ENCODE data around the gene TTC1.

Gene TTC1

DNA sequence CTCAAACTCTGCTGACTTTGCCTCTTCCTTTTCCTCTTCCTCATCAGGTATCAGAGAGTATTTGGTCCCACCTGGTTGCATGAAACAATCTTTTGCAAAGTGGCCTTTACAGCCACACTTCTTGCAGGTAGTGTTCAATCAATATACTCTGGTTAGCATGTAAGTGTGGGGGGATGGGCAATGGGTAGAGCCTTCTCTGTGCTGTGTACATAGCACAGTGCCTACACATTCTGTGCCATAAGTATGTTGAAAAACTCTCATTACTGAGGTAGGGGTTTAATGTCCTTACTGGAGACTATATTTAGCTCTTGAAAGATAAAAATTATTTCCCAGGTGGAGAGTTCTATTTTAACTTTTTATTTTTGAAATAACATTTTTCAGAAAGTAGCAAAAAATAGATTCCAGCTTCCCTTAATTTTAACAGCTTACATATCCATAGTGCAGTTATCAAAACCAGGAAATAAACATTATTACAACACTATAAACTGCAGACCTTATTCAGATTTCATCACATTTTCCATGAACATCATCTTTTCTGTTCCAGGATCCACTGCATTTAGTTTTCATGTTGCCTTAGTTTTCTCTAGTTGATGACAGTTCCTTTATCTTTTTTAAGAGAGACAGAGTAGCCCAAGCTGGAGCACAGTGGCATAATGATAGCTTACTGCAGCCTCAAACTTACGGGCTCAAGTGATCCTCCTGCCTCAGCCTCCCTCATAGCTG is 15.1 kb downstream of the TTC1 start:
- ChIA-PET CTCF (interaction anchor here (1.2 to 12.9 kb wide), 6 partner anchors 13 to 579 kb away, joined by 3 to 390 read pairs (median 4); partner anchors contain the start of genes C1QTNF2 and FAM200C), POLR2A (no interaction called here)
- H3K4me3 ChIP-seq (ENCODE audit: low read depth, low read length), result no peak overlapping the region
- TF ChIP-seq, protein P1, sequence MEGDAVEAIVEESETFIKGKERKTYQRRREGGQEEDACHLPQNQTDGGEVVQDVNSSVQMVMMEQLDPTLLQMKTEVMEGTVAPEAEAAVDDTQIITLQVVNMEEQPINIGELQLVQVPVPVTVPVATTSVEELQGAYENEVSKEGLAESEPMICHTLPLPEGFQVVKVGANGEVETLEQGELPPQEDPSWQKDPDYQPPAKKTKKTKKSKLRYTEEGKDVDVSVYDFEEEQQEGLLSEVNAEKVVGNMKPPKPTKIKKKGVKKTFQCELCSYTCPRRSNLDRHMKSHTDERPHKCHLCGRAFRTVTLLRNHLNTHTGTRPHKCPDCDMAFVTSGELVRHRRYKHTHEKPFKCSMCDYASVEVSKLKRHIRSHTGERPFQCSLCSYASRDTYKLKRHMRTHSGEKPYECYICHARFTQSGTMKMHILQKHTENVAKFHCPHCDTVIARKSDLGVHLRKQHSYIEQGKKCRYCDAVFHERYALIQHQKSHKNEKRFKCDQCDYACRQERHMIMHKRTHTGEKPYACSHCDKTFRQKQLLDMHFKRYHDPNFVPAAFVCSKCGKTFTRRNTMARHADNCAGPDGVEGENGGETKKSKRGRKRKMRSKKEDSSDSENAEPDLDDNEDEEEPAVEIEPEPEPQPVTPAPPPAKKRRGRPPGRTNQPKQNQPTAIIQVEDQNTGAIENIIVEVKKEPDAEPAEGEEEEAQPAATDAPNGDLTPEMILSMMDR (IDR thresholded peaks at IDR 0.05; ENCODE audit: insufficient read depth, low read length, missing control alignments), result no peak
- DNase-seq (ENCODE audit: low read depth, low spot score), result no peak

DNA sequence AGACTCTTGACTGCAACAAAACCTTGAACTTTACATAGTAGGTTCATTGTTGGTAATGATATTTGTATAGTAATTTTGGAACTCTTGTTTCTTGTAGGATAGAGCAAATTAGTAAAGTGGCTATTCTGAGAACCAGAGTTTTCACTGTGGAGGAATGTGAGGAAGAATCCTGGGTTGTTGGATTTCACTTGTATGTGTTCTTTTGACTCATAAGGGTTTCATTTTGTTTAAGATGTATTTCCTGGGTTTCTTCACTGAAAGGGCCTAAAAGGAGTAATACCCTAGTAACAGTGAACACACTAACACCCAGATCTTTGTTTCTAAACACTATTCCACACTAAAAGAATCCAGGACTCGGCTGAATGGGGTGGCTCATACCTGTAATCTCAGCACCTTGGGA is 20.1 kb downstream of the TTC1 start:
- no peak overlapping the region for H3K4me3 ChIP-seq (ENCODE audit: low read depth, low read length)
- TF ChIP-seq, protein P1 (IDR thresholded peaks at IDR 0.05; ENCODE audit: insufficient read depth, low read length, missing control alignments), result no peak
- ChIA-PET CTCF (interaction anchor here (12.7 to 12.9 kb wide), 2 partner anchors 317 to 365 kb away, joined by 270 to 390 read pairs; partner anchors contain the start of gene FAM200C), POLR2A (no interaction called here)
- DNase-seq (ENCODE audit: low read depth, low spot score), result no peak

DNA sequence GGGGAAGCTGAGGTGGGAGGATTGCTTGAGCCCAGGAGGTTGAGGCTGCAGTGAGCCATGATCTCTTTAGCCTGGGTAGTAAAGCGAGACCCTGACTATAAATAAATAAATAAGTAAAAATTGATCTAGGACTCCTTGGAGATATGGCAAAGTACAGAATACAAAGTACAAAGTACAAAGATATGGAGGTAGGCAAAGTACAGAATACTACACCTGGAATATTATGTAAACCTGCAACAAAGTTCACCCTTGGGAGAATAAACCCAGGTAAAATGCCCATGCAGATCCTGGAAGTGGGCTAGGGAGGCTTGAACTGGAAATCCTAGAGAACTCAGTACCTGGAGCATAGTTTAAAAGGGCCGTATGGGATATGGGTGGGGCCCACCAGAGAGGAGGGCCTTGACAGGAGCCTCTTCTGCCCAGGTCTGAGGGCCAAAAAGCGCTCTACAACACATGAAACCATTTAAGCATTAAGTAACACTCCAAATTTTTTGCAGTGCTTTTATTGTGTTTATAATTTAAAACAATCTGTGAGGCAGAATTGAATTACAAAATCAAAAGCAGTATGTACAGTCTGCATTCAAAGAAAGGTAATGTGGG is 20.7 kb downstream of the TTC1 start:
- POLR2A ChIA-PET, result no interaction called here
- CTCF ChIA-PET, result interaction anchor here (0.8 to 3.9 kb wide), 4 partner anchors 9 to 364 kb away, joined by 3 to 37 read pairs (median 6); no protein-coding TSS in a partner anchor
- no peak for DNase-seq (ENCODE audit: low read depth, low spot score)
- H3K4me3 ChIP-seq (ENCODE audit: low read depth, low read length), result no peak overlapping the region
- TF ChIP-seq, protein P1 (IDR thresholded peaks at IDR 0.05; ENCODE audit: insufficient read depth, low read length, missing control alignments), result no peak

DNA sequence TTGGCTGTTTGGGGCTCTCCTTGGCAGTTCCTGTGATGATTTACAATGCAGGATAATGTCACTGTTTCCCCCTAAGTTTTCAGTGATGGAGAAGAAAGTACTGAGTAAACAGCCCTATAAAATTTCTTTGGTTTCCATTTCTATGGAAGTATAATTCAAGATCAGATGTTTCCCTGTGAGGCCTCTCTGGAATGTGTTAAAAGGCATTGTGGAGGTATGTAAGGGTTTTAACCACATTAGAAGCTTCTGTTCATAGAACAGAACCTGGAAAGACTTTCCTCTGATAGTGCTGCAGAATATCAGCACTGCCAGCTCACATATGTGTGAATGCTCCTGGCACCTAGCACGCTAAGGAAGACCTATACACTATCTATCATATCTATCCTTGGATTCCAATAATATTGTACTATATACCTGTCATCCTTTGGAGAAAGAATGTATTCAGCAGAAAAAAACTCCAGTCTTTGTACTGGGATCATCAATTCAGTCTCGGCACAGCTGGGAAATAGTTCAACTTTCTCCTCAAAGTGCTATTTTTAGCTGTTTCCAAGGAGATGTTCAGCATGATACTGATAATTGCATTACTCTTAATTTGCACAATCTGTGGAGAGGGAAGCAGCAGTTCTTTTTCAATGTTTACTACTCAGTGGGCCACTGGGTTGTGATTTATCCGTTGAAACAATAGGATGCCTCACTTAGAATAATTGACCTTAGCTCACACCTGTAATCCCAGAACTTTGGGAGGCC is 21.9 kb downstream of the TTC1 start:
- ChIA-PET CTCF (interaction anchor here (1.0 to 3.9 kb wide), 4 partner anchors 10 to 315 kb away, joined by 4 to 37 read pairs (median 6); no protein-coding TSS in a partner anchor), POLR2A (interaction anchor here (0.6 kb wide), 1 partner anchor 333 kb away, joined by 3 read pairs; no protein-coding TSS in a partner anchor)
- no peak overlapping the region for H3K4me3 ChIP-seq (ENCODE audit: low read depth, low read length)
- TF ChIP-seq, protein P1 (IDR thresholded peaks at IDR 0.05; ENCODE audit: insufficient read depth, low read length, missing control alignments), result no peak
- no peak for DNase-seq (ENCODE audit: low read depth, low spot score)

DNA sequence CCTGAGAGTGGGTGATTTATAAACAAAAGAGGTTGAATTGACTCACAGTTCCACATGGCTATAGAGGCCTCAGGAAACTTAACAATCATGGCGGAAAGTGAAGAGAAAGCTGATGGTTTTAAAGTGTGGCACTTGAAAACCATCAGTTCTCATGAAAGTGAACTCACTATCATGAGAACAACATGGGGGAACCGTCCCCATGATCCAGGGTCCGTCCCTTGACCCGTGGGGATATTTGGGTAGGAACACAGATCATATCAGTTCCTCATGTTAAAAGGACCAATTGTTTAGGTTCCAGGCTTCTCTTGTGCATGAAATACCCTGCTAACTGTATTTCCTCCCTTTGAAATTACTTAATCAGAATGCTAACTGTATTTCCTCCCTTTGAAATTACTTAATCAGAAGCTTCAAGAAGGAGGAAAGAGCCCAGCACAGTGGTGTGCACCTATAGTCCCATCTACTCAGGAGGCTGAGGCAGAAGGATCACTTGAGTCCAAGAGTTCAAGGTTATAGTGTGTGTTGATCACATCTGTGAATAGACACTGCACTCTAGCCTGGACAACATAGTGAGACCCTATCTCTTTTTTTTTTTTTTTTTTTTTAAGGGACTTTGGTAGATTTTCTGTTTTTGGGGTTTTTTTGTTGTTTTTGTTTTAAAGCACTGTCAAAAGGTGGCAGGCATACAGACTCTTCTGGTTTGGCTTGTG is 24.8 kb downstream of the TTC1 start:
- TF ChIP-seq, protein P1 (IDR thresholded peaks at IDR 0.05; ENCODE audit: insufficient read depth, low read length, missing control alignments), result no peak
- CTCF ChIA-PET, result interaction anchor here (1.1 to 4.4 kb wide), 4 partner anchors 13 to 311 kb away, joined by 3 to 37 read pairs (median 4); no protein-coding TSS in a partner anchor

More for the DNA sequence above, 24.8 kb downstream of the TTC1 start:
- DNase-seq (ENCODE audit: low read depth, low spot score), result no peak
- H3K4me3 ChIP-seq (ENCODE audit: low read depth, low read length), result no peak overlapping the region
- POLR2A ChIA-PET, result no interaction called here

Measured in AG04449 (cell line).